Body of pancreas (tissue), 4 donors: ENCODE measurements around the gene HSD17B8.

Experiments used
- CTCF ChIP-seq, 7 experiments: fragments of 450-650 bp in 4 of 7; fragments of 200-600 bp in 3 of 7; sonication (generic) in 3 of 7; IDR thresholded peaks; one replicate each; pipeline ENCODE4 v1.5.1; 2016 to 2019; ENCODE audit warnings: antibody characterized with exemption in 7 of 7
- POLR2A ChIP-seq, 3 donors: fragments of 450-650 bp; IDR thresholded peaks; one replicate each; pipeline ENCODE4 v1.6.1; 2016; ENCODE audit warnings: antibody characterized with exemption in 3 of 3, mild to moderate bottlenecking in 2 of 3

- TF ChIP-seq CTCF (IDR thresholded peaks at IDR 0.05) (no peak), POLR2A (IDR thresholded peaks at IDR 0.05) (no peak)
Measured at GRCh38 chr6:33187809-33188208, 16.6 kb upstream of the HSD17B8 start.
